SK-N-MC (cell line): ENCODE results near the gene LHFPL2.

Experiments
- EZH2 ChIP-seq: fragments of 200-600 bp; sonication (generic); IDR thresholded peaks from one replicate; pipeline ENCODE4 v1.6.1; 2017; ENCODE audit warnings: antibody characterized with exemption
- FOXP2 ChIP-seq: optimal IDR thresholded peaks from 2 replicates; pipeline ENCODE3; 2011; ENCODE audit warnings: mild to moderate bottlenecking, moderate library complexity; ENCODE audit not compliant: insufficient read depth; ENCODE audit errors: extremely low read length, control extremely low read depth
- POLR2AphosphoS5 ChIP-seq: IDR thresholded peaks from 2 replicates; pipeline ENCODE4 v1.6.1; 2012; ENCODE audit warnings: mild to moderate bottlenecking, low read depth, low read length, borderline replicate concordance

- no peak for TF ChIP-seq POLR2AphosphoS5
- TF ChIP-seq EZH2 = no peak
- TF ChIP-seq FOXP2 = no peak
These were observed 32.9 kb downstream of the LHFPL2 start for GRCh38 chr5:78615697-78616096.
